MM.1S (cell line): ENCODE data around the gene MGST2.
"Not testable (repeated sequence)": the region's sequence is repeated elsewhere in the genome, so short reads cannot be mapped to it uniquely, and the experiment has no call there.

Experiments
- DNase-seq: peaks from one replicate; pipeline ENCODE4 v3.0.0-alpha.2; 2015
- H2AFZ ChIP-seq: fragments of 300-600 bp; sonication (generic); 2 replicates; pipeline ENCODE4 v1.6.0; 2016; ENCODE audit warnings: antibody characterized with exemption, low read length
- H3F3A ChIP-seq: fragments of 300-600 bp; sonication (generic); 2 replicates; pipeline ENCODE4 v1.6.1; 2016; ENCODE audit warnings: mild to moderate bottlenecking, antibody characterized with exemption, low read length, moderate library complexity, mixed read lengths; ENCODE audit not compliant: insufficient read depth
- H3K27ac ChIP-seq: fragments of 300-600 bp; sonication (generic); 2 replicates; pipeline ENCODE4 v1.5.1; 2016; ENCODE audit warnings: mild to moderate bottlenecking, low read length
- H3K27me3 ChIP-seq: fragments of 300-600 bp; sonication (generic); replicated peaks from 2 replicates; pipeline ENCODE4 v1.6.0; 2016; ENCODE audit warnings: low read length; ENCODE audit not compliant: insufficient read depth
- H3K36me3 ChIP-seq: fragments of 300-600 bp; sonication (generic); replicated peaks from 2 replicates; pipeline ENCODE4 v1.6.1; 2016; ENCODE audit warnings: mild to moderate bottlenecking, low read length, mixed read lengths; ENCODE audit not compliant: insufficient read depth
- H3K4me1 ChIP-seq: fragments of 300-600 bp; sonication (generic); 2 replicates; pipeline ENCODE4 v1.6.1; 2016; ENCODE audit warnings: low read length, mixed read lengths
- H3K4me2 ChIP-seq: fragments of 300-600 bp; sonication (generic); 2 replicates; pipeline ENCODE4 v1.6.0; 2016; ENCODE audit warnings: low read depth, low read length
- H3K4me3 ChIP-seq: fragments of 300-600 bp; sonication (generic); 2 replicates; pipeline ENCODE4 v1.5.1; 2016; ENCODE audit warnings: low read length, mixed read lengths
- H3K79me2 ChIP-seq: fragments of 300-600 bp; sonication (generic); 2 replicates; pipeline ENCODE4 v1.6.1; 2016; ENCODE audit warnings: mixed run types, low read length, mixed read lengths
- H3K9ac ChIP-seq: fragments of 300-600 bp; sonication (generic); 2 replicates; pipeline ENCODE4 v1.6.1; 2016; ENCODE audit warnings: low read length, mixed read lengths
- H3K9me2 ChIP-seq: fragments of 300-600 bp; sonication (generic); replicated peaks from 2 replicates; pipeline ENCODE4 v1.6.1; 2016; ENCODE audit warnings: mild to moderate bottlenecking, low read length, mixed read lengths; ENCODE audit not compliant: insufficient read depth
- H3K9me3 ChIP-seq: fragments of 300-600 bp; sonication (generic); replicated peaks from 2 replicates; pipeline ENCODE4 v1.6.1; 2016; ENCODE audit warnings: mild to moderate bottlenecking, low read length, mixed read lengths; ENCODE audit not compliant: insufficient read depth
- H4K20me1 ChIP-seq: fragments of 300-600 bp; sonication (generic); 2 replicates; pipeline ENCODE4 v1.6.1; 2016; ENCODE audit warnings: mild to moderate bottlenecking, low read length, moderate library complexity, mixed read lengths; ENCODE audit not compliant: insufficient read depth
- EZH2 ChIP-seq: fragments of 300-600 bp; sonication (generic); optimal IDR thresholded peaks from 2 replicates; pipeline ENCODE3; 2017; ENCODE audit warnings: low read depth, mild to moderate bottlenecking, antibody characterized with exemption, low read length, mixed read lengths
- EZH2phosphoT487 ChIP-seq: fragments of 300-600 bp; sonication (generic); IDR thresholded peaks from 2 replicates; pipeline ENCODE4 v1.6.1; 2018; ENCODE audit warnings: antibody characterized with exemption, low read length
- TF ChIP-seq, protein P1 (sequence below): fragments of 300-600 bp; sonication (generic); IDR thresholded peaks from 2 replicates; pipeline ENCODE4 v1.5.1; 2016; ENCODE audit warnings: antibody characterized with exemption, low read length, mixed read lengths

The MGST2 gene

DNA sequence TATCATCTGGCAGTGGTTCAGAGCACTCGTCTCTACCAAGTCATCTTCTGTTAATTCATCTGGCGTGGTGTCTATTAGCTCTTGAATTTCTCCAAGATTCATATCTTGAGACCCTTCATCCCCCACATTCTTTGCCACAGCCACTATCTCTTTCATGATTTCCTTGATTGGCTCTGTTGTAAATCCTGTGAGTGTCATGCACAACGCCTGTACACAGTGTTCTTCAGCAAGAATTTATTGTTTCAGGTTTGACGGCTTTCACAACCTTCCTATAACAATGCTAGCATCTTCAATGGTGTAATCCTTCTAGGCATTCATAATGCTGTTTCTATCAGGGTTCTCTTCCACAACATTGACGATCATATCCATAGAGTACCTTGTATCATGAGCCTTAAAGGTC, 30.9 kb downstream of the MGST2 start:
- Histone ChIP-seq H3K9me2 (no peaks in the 10 kb centered on the region), H3K9me3 (no peaks in the 10 kb centered on the region), H3K4me1 (no peaks in the 10 kb centered on the region), H3K36me3 (no peaks in the 10 kb centered on the region), H4K20me1 (no peaks in the 10 kb centered on the region), H3K27ac (no peak overlapping the region), H3K4me3 (no peak overlapping the region), H2AFZ (no peak overlapping the region), H3K4me2 (no peak overlapping the region), H3K79me2 (no peaks in the 10 kb centered on the region), H3K27me3 (no peaks in the 10 kb centered on the region), H3K9ac (no peak overlapping the region), H3F3A (no peaks in the 10 kb centered on the region)
- DNase-seq = no peak
- no peak for TF ChIP-seq EZH2phosphoT487
- TF ChIP-seq EZH2 = no peak
- TF ChIP-seq, protein P1, sequence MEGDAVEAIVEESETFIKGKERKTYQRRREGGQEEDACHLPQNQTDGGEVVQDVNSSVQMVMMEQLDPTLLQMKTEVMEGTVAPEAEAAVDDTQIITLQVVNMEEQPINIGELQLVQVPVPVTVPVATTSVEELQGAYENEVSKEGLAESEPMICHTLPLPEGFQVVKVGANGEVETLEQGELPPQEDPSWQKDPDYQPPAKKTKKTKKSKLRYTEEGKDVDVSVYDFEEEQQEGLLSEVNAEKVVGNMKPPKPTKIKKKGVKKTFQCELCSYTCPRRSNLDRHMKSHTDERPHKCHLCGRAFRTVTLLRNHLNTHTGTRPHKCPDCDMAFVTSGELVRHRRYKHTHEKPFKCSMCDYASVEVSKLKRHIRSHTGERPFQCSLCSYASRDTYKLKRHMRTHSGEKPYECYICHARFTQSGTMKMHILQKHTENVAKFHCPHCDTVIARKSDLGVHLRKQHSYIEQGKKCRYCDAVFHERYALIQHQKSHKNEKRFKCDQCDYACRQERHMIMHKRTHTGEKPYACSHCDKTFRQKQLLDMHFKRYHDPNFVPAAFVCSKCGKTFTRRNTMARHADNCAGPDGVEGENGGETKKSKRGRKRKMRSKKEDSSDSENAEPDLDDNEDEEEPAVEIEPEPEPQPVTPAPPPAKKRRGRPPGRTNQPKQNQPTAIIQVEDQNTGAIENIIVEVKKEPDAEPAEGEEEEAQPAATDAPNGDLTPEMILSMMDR = no peak

DNA sequence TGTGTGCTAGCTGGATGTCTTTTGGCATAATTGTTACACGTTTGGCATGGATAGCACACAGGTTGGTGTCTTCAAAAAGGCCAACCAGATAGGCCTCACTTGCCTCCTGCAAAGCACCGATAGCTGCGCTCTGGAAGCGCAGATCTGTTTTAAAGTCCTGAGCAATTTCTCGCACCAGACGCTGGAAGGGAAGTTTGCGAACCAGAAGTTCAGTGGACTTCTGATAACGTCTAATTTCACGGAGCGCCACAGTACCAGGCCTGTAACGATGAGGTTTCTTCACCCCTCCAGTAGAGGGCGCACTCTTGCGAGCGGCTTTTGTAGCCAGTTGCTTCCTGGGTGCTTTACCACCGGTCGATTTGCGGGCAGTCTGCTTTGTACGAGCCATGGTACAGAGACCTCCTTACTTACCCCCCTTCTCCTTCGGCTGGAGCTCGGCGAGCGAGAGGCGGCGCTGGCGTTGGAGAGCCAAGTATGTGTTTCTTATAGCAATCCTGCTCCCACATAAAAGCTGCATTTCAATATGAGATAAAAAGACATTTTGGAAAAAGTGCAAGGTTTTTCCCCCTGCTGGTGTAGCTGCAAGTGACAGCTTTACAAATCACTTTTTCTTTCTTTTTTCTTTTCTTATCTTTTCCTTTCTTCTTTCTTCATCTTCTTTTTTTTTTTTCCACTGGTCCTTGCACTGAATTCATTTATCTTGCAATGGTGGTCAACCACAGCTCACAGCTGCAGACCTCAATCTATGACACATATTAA, 32.7 kb downstream of the MGST2 start:
- not testable (repeated sequence) for H3K9ac ChIP-seq, H3K4me1 ChIP-seq, H2AFZ ChIP-seq, H4K20me1 ChIP-seq, H3K4me2 ChIP-seq, H3K36me3 ChIP-seq, H3K27ac ChIP-seq, H3K9me2 ChIP-seq, H3K4me3 ChIP-seq, DNase-seq, H3K9me3 ChIP-seq, H3F3A ChIP-seq, H3K27me3 ChIP-seq, H3K79me2 ChIP-seq

DNA sequence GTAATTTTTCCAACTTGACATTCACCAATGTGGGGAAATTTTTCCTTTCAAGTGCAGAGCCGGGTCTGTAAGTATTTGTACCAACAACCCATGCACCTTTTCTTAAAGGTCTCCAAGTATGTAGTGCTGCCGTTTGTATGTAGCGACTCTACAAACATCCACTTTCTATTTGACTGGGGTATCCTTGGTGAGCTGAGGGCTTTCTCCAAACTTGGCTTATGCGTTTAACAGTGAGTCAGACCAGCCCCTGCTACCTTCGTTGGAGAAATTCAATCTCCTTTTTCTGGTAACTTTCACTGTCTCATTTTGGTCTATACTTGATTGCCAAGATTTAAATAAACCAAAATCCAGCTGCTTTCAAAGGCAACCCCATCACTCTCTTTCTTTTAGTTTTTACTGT, 34.9 kb downstream of the MGST2 start:
- no peak overlapping the region for H3K4me3 ChIP-seq
- TF ChIP-seq EZH2 (no peak), EZH2phosphoT487 (no peak)
- TF ChIP-seq, protein P1 = no peak
- H3K79me2 ChIP-seq = no peaks in the 10 kb centered on the region
- no peak overlapping the region for H3K9ac ChIP-seq
- no peak overlapping the region for H2AFZ ChIP-seq
- H3K27ac ChIP-seq = no peak overlapping the region
- no peak for DNase-seq
- H3K9me2 ChIP-seq = no peaks in the 10 kb centered on the region
- no peaks in the 10 kb centered on the region for H3F3A ChIP-seq
- H3K36me3 ChIP-seq = no peaks in the 10 kb centered on the region
- no peaks in the 10 kb centered on the region for H4K20me1 ChIP-seq
- H3K27me3 ChIP-seq = no peaks in the 10 kb centered on the region
- H3K4me2 ChIP-seq = no peak overlapping the region
- no peaks in the 10 kb centered on the region for H3K9me3 ChIP-seq
- no peaks in the 10 kb centered on the region for H3K4me1 ChIP-seq

DNA sequence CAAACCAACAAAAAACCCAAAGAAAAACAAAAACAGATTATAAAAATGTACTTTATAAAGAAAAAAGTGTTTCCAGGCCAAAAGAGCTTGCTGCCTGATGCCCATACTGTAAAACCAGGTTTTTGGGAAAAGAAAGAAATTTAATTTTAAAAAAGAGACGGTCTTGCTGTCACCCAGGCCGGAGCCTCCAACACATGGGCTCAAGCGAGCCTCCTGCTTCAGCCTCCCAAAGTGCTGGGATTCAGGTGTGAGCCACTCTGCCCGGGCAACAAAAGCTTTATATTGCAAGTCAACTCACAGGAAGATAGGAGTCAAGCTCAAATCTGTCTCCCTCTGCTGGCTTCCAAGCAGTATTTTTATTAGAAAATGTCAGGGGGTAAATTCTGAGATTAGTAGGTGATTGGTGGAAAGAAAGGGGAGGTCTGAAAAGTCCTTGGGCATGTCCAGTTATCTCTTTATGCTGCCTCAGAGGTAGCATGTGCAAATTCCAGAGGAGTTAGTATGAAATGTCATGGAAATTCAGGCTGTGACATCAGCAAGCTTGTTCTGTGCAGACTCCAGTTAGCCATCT, 39.4 kb downstream of the MGST2 start:
- TF ChIP-seq, protein P1 = peak; percentile 26
- no peak for TF ChIP-seq EZH2phosphoT487
- H3K9me2 ChIP-seq = no peaks in the 10 kb centered on the region
- H3K27ac ChIP-seq = no peak overlapping the region
- H3K4me2 ChIP-seq = no peak overlapping the region
- H3F3A ChIP-seq = no peaks in the 10 kb centered on the region
- no peak for DNase-seq
- H2AFZ ChIP-seq = no peak overlapping the region
- no peaks in the 10 kb centered on the region for H4K20me1 ChIP-seq
- H3K27me3 ChIP-seq = no peaks in the 10 kb centered on the region
- no peaks in the 10 kb centered on the region for H3K4me1 ChIP-seq
- no peaks in the 10 kb centered on the region for H3K36me3 ChIP-seq
- H3K9ac ChIP-seq = no peak overlapping the region
- H3K4me3 ChIP-seq = no peak overlapping the region
- H3K79me2 ChIP-seq = no peaks in the 10 kb centered on the region
- H3K9me3 ChIP-seq = no peaks in the 10 kb centered on the region
